ENCODE results near the gene RAPGEF5.

The RAPGEF5 gene

GRCh38 chr7:22402250-22402649, 45.3 kb upstream of the RAPGEF5 start:
- H3K79me2 ChIP-seq: no peaks in the 10 kb centered on the region
- TF ChIP-seq CTCF (IDR thresholded peaks at IDR 0.05): no peak
- H3K27me3 ChIP-seq (ENCODE audit: control insufficient read depth, insufficient read depth, low read length): no peaks in the 10 kb centered on the region
- H3K4me2 ChIP-seq (ENCODE audit: low read length): no peak overlapping the region
- H3K27ac ChIP-seq: no peak overlapping the region
- H3K36me3 ChIP-seq (ENCODE audit: control insufficient read depth, insufficient read depth, low read length): no peaks in the 10 kb centered on the region
- H2AFZ ChIP-seq: no peak overlapping the region
- H3K4me3 ChIP-seq (ENCODE audit: low read depth, low read length): no peak overlapping the region
- H3K4me1 ChIP-seq: no peaks in the 10 kb centered on the region
- no peak overlapping the region for H3K9ac ChIP-seq
- no peaks in the 10 kb centered on the region for H3K9me3 ChIP-seq (ENCODE audit: control insufficient read depth, low read length)

DNA sequence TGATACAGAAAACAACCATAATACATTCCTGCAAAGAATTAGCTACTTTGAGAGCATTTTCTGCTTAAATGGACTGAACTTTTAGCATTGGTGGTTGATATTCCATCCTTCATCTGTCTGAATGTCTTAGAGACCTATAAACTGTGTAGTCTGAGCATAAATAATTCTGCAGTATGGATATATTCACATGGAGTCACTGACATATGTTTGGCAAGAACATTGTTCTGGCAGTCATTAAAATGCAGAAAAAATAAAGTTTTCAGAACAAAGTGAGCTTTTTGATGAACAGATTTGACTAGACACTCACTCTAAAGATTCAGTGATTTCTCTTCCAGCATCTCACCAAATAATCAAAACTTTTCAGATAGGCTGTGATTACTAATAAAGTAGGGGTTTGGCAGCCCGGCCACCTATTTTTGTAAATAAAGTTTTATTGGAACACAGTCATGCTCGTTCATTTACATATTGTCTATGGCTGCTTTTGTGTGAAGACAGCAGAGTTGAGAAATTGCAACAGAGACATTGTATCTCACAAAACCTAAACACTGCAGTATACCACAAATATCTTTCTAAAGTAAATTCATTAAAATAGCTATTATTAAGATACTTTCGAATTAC, 44.1 kb upstream of the RAPGEF5 start:
- no peak overlapping the region for H3K27ac ChIP-seq

GRCh38 chr7:22400150-22400814, 43.3 kb upstream of the RAPGEF5 start:
- H3K27ac ChIP-seq: no peak overlapping the region
- no peak overlapping the region for H3K4me2 ChIP-seq (ENCODE audit: low read length)
- no peaks in the 10 kb centered on the region for H3K4me1 ChIP-seq
- no peaks in the 10 kb centered on the region for H3K9me3 ChIP-seq (ENCODE audit: control insufficient read depth, low read length)
- no peak overlapping the region for H2AFZ ChIP-seq
- H3K36me3 ChIP-seq (ENCODE audit: control insufficient read depth, insufficient read depth, low read length): no peaks in the 10 kb centered on the region
- no peaks in the 10 kb centered on the region for H3K79me2 ChIP-seq
- TF ChIP-seq CTCF (IDR thresholded peaks at IDR 0.05): no peak
- H3K9ac ChIP-seq: no peak overlapping the region
- no peaks in the 10 kb centered on the region for H3K27me3 ChIP-seq (ENCODE audit: control insufficient read depth, insufficient read depth, low read length)
- no peak overlapping the region for H3K4me3 ChIP-seq (ENCODE audit: low read depth, low read length)

More for the DNA sequence above, 44.1 kb upstream of the RAPGEF5 start:
- no peak overlapping the region for H3K4me2 ChIP-seq (ENCODE audit: low read length)
- H3K27me3 ChIP-seq (ENCODE audit: control insufficient read depth, insufficient read depth, low read length): no peaks in the 10 kb centered on the region
- H3K4me1 ChIP-seq: no peaks in the 10 kb centered on the region
- no peak overlapping the region for H2AFZ ChIP-seq
- no peak overlapping the region for H3K4me3 ChIP-seq (ENCODE audit: low read depth, low read length)
- H3K79me2 ChIP-seq: no peaks in the 10 kb centered on the region
- no peaks in the 10 kb centered on the region for H3K36me3 ChIP-seq (ENCODE audit: control insufficient read depth, insufficient read depth, low read length)
- TF ChIP-seq CTCF (IDR thresholded peaks at IDR 0.05): no peak
- no peaks in the 10 kb centered on the region for H3K9me3 ChIP-seq (ENCODE audit: control insufficient read depth, low read length)
- no peak overlapping the region for H3K9ac ChIP-seq

- Histone ChIP-seq H3K9me3 (ENCODE audit: control insufficient read depth, low read length) (no peaks in the 10 kb centered on the region), H3K27ac (no peak overlapping the region), H2AFZ (no peak overlapping the region), H3K4me2 (ENCODE audit: low read length) (no peak overlapping the region), H3K79me2 (no peaks in the 10 kb centered on the region), H3K4me3 (ENCODE audit: low read depth, low read length) (no peak overlapping the region), H3K4me1 (no peaks in the 10 kb centered on the region), H3K36me3 (ENCODE audit: control insufficient read depth, insufficient read depth, low read length) (no peaks in the 10 kb centered on the region), H3K27me3 (ENCODE audit: control insufficient read depth, insufficient read depth, low read length) (no peaks in the 10 kb centered on the region), H3K9ac (no peak overlapping the region)
- no peak for TF ChIP-seq CTCF (IDR thresholded peaks at IDR 0.05)
Observed at GRCh38 chr7:22399546-22399945, 42.6 kb upstream of the RAPGEF5 start.

- H2AFZ ChIP-seq: no peak overlapping the region
- TF ChIP-seq CTCF (IDR thresholded peaks at IDR 0.05): no peak
- H3K9me3 ChIP-seq (ENCODE audit: control insufficient read depth, low read length): no peaks in the 10 kb centered on the region
- H3K27me3 ChIP-seq (ENCODE audit: control insufficient read depth, insufficient read depth, low read length): no peaks in the 10 kb centered on the region
- no peak overlapping the region for H3K27ac ChIP-seq
- no peak overlapping the region for H3K4me2 ChIP-seq (ENCODE audit: low read length)
- H3K4me1 ChIP-seq: peaks cover 3% of the 10 kb centered on the region
- no peaks in the 10 kb centered on the region for H3K36me3 ChIP-seq (ENCODE audit: control insufficient read depth, insufficient read depth, low read length)
- H3K79me2 ChIP-seq: no peaks in the 10 kb centered on the region
- H3K4me3 ChIP-seq (ENCODE audit: low read depth, low read length): no peak overlapping the region
- H3K9ac ChIP-seq: no peak overlapping the region
Observed at GRCh38 chr7:22399091-22399490, 42.1 kb upstream of the RAPGEF5 start.

Data from parathyroid adenoma (tissue), 2 donors.